ENCODE measurements around the gene WASHC2A.
"Not testable (repeated sequence)": the region's sequence is repeated elsewhere in the genome, so short reads cannot be mapped to it uniquely, and the experiment has no call there.

DNA sequence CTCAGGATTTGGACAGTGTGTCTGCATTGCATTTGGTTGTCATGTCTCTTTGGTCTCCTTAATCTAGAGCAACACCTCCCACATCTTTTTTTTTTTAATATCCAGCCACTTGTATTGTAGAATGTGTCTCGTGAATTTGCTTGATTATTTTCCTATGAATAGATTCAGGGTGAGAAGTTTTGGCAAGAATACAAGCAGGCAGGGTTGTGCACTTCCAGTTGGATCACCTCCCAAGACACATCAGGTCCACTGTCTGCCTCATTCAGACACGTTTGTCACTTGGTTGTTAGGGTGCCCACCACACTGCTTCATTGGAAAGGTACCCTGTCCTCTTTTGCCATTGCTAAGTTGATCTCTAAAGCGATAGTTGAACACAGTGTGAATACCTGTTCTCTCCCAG is 30.9 kb downstream of the WASHC2A start:
- TF ChIP-seq CTCF, POLR2AphosphoS5 (IDR thresholded peaks at IDR 0.05): not testable (repeated sequence)
